CD4-positive, alpha-beta T cell (primary cell): Measurements from ENCODE around the gene VASN. TPM values are rescaled to one million over a fixed set of nuclear protein-coding genes. Genes with fewer than 3 reads are reported as not detected.
"Not testable (repeated sequence)": the region's sequence is repeated elsewhere in the genome, so short reads cannot be mapped to it uniquely, and the experiment has no call there.

ENCODE experiments used
- ATAC-seq: fragments of 200-7000 bp; cut with Tn5 transposase; one replicate; pipeline ENCODE4 v1.10.0; 2022; ENCODE audit warnings: mild to moderate bottlenecking; ENCODE audit not compliant: poor library complexity
- CTCF ChIA-PET: fragments of 350-600 bp; sonication (Branson Sonifier 250); formaldehyde crosslinking; loops from one replicate; lab custom pipeline; 2021; ENCODE audit warnings: antibody characterized with exemption, inconsistent platforms; lab: Charles Lee
- POLR2A ChIA-PET: fragments of 350-600 bp; sonication (Branson Sonifier 250); formaldehyde crosslinking; loops from one replicate; lab custom pipeline; 2021; ENCODE audit warnings: antibody characterized with exemption, inconsistent platforms; lab: Charles Lee
- DNase-seq, 14 experiments: peaks; one replicate each; pipeline ENCODE4 v3.0.0-alpha.2; 2013 to 2020; ENCODE audit warnings: mixed read lengths in 2 of 14
- H3K27ac ChIP-seq, 2 donors: one replicate each; pipeline versions ENCODE4 v1.5.1 to v1.7.0; 2013; ENCODE audit warnings: low read length in 2 of 2, low read depth in 1 of 2, mild to moderate bottlenecking in 1 of 2
- H3K27me3 ChIP-seq, 2 experiments: 1 replicate in 1 of 2; 2 replicates in 1 of 2; pipeline versions ENCODE4 v1.6.1 to v1.7.0; 2013; ENCODE audit warnings: low read length in 2 of 2, control low read depth in 1 of 2, mild to moderate bottlenecking in 1 of 2, moderate library complexity in 1 of 2; ENCODE audit not compliant: insufficient read depth in 2 of 2, control insufficient read depth in 1 of 2
- H3K36me3 ChIP-seq: one replicate; pipeline ENCODE4 v1.6.1; 2013; ENCODE audit warnings: low read length, control low read depth; ENCODE audit not compliant: insufficient read depth
- H3K4me1 ChIP-seq: one replicate; pipeline ENCODE4 v1.6.1; 2013; ENCODE audit warnings: low read length, control low read depth; ENCODE audit not compliant: insufficient read depth
- H3K4me3 ChIP-seq: one replicate; pipeline ENCODE4 v1.5.1; 2013; ENCODE audit warnings: mild to moderate bottlenecking, low read length, moderate library complexity
- H3K9me3 ChIP-seq, 2 experiments: 1 replicate in 1 of 2; 2 replicates in 1 of 2; pipeline versions ENCODE4 v1.6.1 to v1.7.0; 2013; ENCODE audit warnings: low read length in 2 of 2, mild to moderate bottlenecking in 2 of 2, control low read depth in 1 of 2, moderate library complexity in 1 of 2; ENCODE audit not compliant: control insufficient read depth in 1 of 2, insufficient read depth in 1 of 2
- H3K27ac Mint-ChIP-seq: one replicate; pipeline ENCODE4 v1.8.0; 2020; ENCODE audit warnings: mixed read lengths
- H3K27me3 Mint-ChIP-seq: one replicate; pipeline ENCODE4 v1.8.0; 2021; ENCODE audit warnings: mixed read lengths
- H3K36me3 Mint-ChIP-seq: one replicate; pipeline ENCODE4 v1.8.0; 2021; ENCODE audit warnings: low read depth, mixed read lengths
- H3K4me1 Mint-ChIP-seq: one replicate; pipeline ENCODE4 v1.8.0; 2021; ENCODE audit warnings: low read depth, mixed read lengths
- H3K4me3 Mint-ChIP-seq: one replicate; pipeline ENCODE4 v1.8.0; 2020; ENCODE audit warnings: mild to moderate bottlenecking, mixed read lengths
- H3K9me3 Mint-ChIP-seq: one replicate; pipeline ENCODE4 v1.8.0; 2020; ENCODE audit warnings: mixed read lengths
- intact Hi-C, 2 experiments: fragments of 100-400 bp; cut with DNase I in 1 of 2; cut with micrococcal nuclease in 1 of 2; formaldehyde crosslinking; loops; one replicate each; pipeline versions ENCODE4 v1.15.1 to v1.9.0; 2023 to 2025; cut with DNase I, micrococcal nuclease
- total RNA-seq, 174 experiments: library from RNA in 2 of 174; stranded (reverse) in 2 of 174; gene quantifications; one replicate each; pipeline ENCODE4 v1.2.3 and lab custom pipeline; 2021 to 2026
- TF ChIP-seq, protein P1 (sequence below): fragments of 200-600 bp; IDR thresholded peaks from one replicate; pipeline ENCODE4 v1.8.0; 2022; ENCODE audit warnings: antibody characterized with exemption, mild to moderate bottlenecking

Gene VASN
- total RNA-seq, 2 experiments from 2014 or later = 0.70 to 0.77 TPM

DNA sequence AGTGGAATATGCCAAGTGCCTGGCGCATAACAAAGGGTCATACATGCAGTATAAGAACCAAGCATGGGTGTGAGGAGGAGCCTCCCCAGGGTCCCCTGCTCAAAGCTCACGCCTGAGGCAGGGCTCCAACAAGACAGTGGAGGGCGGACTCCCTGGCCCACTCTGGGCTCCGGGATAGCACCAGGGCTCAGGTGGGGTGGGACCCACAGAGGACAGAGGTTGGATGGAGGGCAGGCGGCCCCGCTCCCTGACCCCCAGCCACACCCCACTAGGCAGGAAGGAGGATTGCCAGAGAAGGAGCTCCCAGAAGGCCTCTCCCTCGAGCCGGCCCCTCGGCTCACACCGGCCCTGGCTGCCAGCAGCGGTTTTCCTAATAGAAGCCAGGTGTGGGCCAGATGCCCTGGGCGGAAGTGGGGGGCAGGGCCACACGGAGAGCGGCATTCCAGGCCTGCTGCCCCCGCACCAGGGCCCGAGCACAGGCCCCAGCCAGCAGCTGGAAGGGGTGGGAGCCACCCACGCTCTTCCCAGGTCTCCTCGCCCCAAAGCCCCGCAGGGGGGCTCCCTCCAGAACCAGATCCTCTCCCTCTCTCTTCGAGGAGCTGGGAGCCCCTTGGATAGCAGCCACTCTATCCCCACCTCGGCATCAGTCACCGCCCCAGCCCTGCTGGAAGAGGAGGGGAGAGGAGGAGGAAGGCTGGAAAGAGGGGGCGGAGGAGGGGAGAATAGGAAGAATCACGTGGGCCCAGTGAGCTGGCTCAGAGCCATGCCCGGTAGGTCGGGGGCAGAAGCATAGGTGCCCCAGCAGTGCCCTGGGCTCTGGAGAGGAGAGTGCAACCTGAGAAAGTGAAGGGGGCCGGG lies 21.0 kb downstream of the VASN start:
- no peak for DNase-seq
- TF ChIP-seq, protein P1, sequence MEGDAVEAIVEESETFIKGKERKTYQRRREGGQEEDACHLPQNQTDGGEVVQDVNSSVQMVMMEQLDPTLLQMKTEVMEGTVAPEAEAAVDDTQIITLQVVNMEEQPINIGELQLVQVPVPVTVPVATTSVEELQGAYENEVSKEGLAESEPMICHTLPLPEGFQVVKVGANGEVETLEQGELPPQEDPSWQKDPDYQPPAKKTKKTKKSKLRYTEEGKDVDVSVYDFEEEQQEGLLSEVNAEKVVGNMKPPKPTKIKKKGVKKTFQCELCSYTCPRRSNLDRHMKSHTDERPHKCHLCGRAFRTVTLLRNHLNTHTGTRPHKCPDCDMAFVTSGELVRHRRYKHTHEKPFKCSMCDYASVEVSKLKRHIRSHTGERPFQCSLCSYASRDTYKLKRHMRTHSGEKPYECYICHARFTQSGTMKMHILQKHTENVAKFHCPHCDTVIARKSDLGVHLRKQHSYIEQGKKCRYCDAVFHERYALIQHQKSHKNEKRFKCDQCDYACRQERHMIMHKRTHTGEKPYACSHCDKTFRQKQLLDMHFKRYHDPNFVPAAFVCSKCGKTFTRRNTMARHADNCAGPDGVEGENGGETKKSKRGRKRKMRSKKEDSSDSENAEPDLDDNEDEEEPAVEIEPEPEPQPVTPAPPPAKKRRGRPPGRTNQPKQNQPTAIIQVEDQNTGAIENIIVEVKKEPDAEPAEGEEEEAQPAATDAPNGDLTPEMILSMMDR = no peak
- H3K9me3 Mint-ChIP-seq = no peaks in the 10 kb centered on the region
- intact Hi-C loops = no loop called here
- H3K4me3 ChIP-seq = no peak overlapping the region
- peaks cover 13% of the 10 kb centered on the region for H3K4me1 ChIP-seq
- no peaks in the 10 kb centered on the region for H3K27me3 Mint-ChIP-seq
- no peak overlapping the region for H3K27ac ChIP-seq
- peaks cover 90% of the 10 kb centered on the region for H3K36me3 Mint-ChIP-seq
- ChIA-PET POLR2A (no interaction called here), CTCF (interaction anchor here (0.6 to 1.4 kb wide), 3 partner anchors 10 to 176 kb away, joined by 3 to 4 read pairs (median 3); no protein-coding TSS in a partner anchor)
- no peaks in the 10 kb centered on the region for H3K9me3 ChIP-seq
- H3K36me3 ChIP-seq = peaks cover 92% of the 10 kb centered on the region
- ATAC-seq = no peak
- H3K27me3 ChIP-seq = no peaks in the 10 kb centered on the region
- no peak overlapping the region for H3K4me3 Mint-ChIP-seq
- peaks cover 5% of the 10 kb centered on the region for H3K4me1 Mint-ChIP-seq
- H3K27ac Mint-ChIP-seq = peak overlapping the region; percentile 17

DNA sequence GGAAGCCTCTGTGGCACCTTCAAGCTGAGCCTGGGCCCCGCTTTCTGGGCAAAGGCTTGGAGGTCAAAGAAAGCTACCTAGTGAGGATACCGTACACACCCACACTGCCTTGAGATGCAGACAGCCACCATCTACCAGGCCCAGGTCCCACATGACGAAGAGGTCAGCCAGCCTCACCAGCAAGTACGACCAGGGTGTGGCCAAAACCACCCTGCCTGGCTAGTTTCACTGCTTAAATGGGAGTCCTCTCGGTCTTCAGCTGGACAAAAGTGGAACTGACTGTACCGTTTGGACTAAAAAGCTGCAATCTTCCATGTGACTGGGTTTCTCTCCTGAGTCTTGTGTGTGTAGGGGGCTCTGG lies 21.6 kb downstream of the VASN start:
- Histone ChIP-seq H3K36me3 (peaks cover 92% of the 10 kb centered on the region), H3K9me3 (no peaks in the 10 kb centered on the region), H3K27me3 (no peaks in the 10 kb centered on the region), H3K27ac (no peak overlapping the region), H3K4me1 (peaks cover 13% of the 10 kb centered on the region), H3K4me3 (no peak overlapping the region)
- ATAC-seq = no peak
- Mint-ChIP-seq H3K4me3 (no peak overlapping the region), H3K36me3 (peaks cover 90% of the 10 kb centered on the region), H3K27me3 (no peaks in the 10 kb centered on the region), H3K27ac (no peak overlapping the region), H3K9me3 (no peaks in the 10 kb centered on the region), H3K4me1 (peaks cover 5% of the 10 kb centered on the region)
- DNase-seq = no peak
- intact Hi-C loops = no loop called here
- TF ChIP-seq, protein P1 = no peak
- CTCF ChIA-PET = interaction anchor here (1.4 kb wide), 1 partner anchor 9 kb away, joined by 4 read pairs; no protein-coding TSS in a partner anchor
- POLR2A ChIA-PET = no interaction called here

DNA sequence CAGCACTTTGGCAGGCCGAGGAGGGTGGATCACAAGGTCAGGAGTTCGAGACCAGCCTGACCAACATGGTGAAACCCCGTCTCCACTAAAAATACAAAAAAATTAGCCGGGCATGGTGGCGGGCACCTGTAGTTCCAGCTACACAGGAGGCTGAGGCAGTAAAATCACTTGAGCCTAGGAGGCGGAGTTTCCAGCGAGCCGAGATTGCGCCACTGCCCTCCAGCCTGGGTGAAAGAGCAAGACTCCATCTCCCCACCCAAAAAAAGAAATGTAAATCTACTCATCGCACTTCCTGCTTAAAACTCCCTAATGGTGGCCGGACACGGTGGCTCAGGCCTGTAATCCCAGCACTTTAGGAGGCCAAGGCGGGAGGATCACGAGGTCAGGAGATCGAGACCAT lies 22.2 kb downstream of the VASN start:
- intact Hi-C loops, H3K4me3 ChIP-seq, H3K27me3 ChIP-seq, H3K9me3 Mint-ChIP-seq, H3K27ac Mint-ChIP-seq, POLR2A ChIA-PET, ATAC-seq, H3K4me1 Mint-ChIP-seq, DNase-seq, H3K27me3 Mint-ChIP-seq, H3K27ac ChIP-seq, H3K4me3 Mint-ChIP-seq, H3K9me3 ChIP-seq: not testable (repeated sequence)
- Histone ChIP-seq H3K4me1 (peaks cover 13% of the 10 kb centered on the region), H3K36me3 (peaks cover 87% of the 10 kb centered on the region)
- peaks cover 91% of the 10 kb centered on the region for H3K36me3 Mint-ChIP-seq
- CTCF ChIA-PET = interaction anchor here (1.4 kb wide), 1 partner anchor 9 kb away, joined by 4 read pairs; no protein-coding TSS in a partner anchor
